Trophoblast cell (in vitro differentiated cells and primary cell): ENCODE measurements around the gene FBP1.

Experiments
- DNase-seq, 2 donors: peaks; one replicate each; pipeline ENCODE4 v3.0.0-alpha.2; 2016
- H2AFZ ChIP-seq: 2 replicates; pipeline ENCODE4 v1.6.1; 2013; ENCODE audit warnings: low read length, moderate library complexity, mild to moderate bottlenecking; ENCODE audit not compliant: insufficient read depth, poor library complexity
- H2AK5ac ChIP-seq: 2 replicates; pipeline ENCODE4 v1.6.1; 2013; ENCODE audit warnings: mild to moderate bottlenecking, low read length
- H2BK120ac ChIP-seq: 2 replicates; pipeline ENCODE4 v1.6.1; 2013; ENCODE audit warnings: low read length, mild to moderate bottlenecking, moderate library complexity; ENCODE audit not compliant: insufficient read depth, poor library complexity
- H2BK12ac ChIP-seq: 2 replicates; pipeline ENCODE4 v1.6.1; 2013; ENCODE audit warnings: mild to moderate bottlenecking, low read length, moderate library complexity
- H2BK5ac ChIP-seq: 2 replicates; pipeline ENCODE4 v1.6.1; 2013; ENCODE audit warnings: low read length, low read depth, moderate library complexity, mild to moderate bottlenecking; ENCODE audit not compliant: poor library complexity
- H3K14ac ChIP-seq: 2 replicates; pipeline ENCODE4 v1.6.1; 2013; ENCODE audit warnings: mild to moderate bottlenecking, low read length
- H3K18ac ChIP-seq: 2 replicates; pipeline ENCODE4 v1.6.1; 2013; ENCODE audit warnings: mild to moderate bottlenecking, low read length
- H3K23ac ChIP-seq: 2 replicates; pipeline ENCODE4 v1.6.1; 2013; ENCODE audit warnings: low read length
- H3K27ac ChIP-seq: 2 replicates; pipeline ENCODE4 v1.5.1; 2013; ENCODE audit warnings: low read depth, mild to moderate bottlenecking, inconsistent platforms, low read length, moderate library complexity
- H3K27me3 ChIP-seq: 2 replicates; pipeline ENCODE4 v1.6.1; 2013; ENCODE audit warnings: inconsistent platforms, mild to moderate bottlenecking, low read length, moderate library complexity; ENCODE audit not compliant: insufficient read depth
- H3K36me3 ChIP-seq, 2 experiments: 1 replicate in 1 of 2; 2 replicates in 1 of 2; pipeline ENCODE4 v1.6.1; 2013; ENCODE audit warnings: low read length in 2 of 2, mild to moderate bottlenecking in 2 of 2, moderate library complexity in 1 of 2; ENCODE audit not compliant: insufficient read depth in 2 of 2, control insufficient read depth in 1 of 2
- H3K4ac ChIP-seq: 2 replicates; pipeline ENCODE4 v1.6.1; 2013; ENCODE audit warnings: low read depth, mild to moderate bottlenecking, low read length, moderate library complexity
- H3K4me1 ChIP-seq, 2 experiments: 1 replicate in 1 of 2; 2 replicates in 1 of 2; pipeline ENCODE4 v1.6.1; 2013; ENCODE audit warnings: low read length in 2 of 2, mild to moderate bottlenecking in 2 of 2, moderate library complexity in 1 of 2; ENCODE audit not compliant: insufficient read depth in 2 of 2, control insufficient read depth in 1 of 2
- H3K4me2 ChIP-seq: 2 replicates; pipeline ENCODE4 v1.6.1; 2013; ENCODE audit warnings: inconsistent platforms, mild to moderate bottlenecking, low read length, moderate library complexity
- H3K4me3 ChIP-seq: 2 replicates; pipeline ENCODE4 v1.5.1; 2013; ENCODE audit warnings: mild to moderate bottlenecking, low read depth, low read length, inconsistent platforms
- H3K79me1 ChIP-seq: one replicate; pipeline ENCODE4 v1.6.1; 2013; ENCODE audit warnings: low read length
- H3K79me2 ChIP-seq: 2 replicates; pipeline ENCODE4 v1.6.1; 2013; ENCODE audit warnings: low read length, mild to moderate bottlenecking; ENCODE audit not compliant: control insufficient read depth, insufficient read depth, poor library complexity
- H3K9ac ChIP-seq: 2 replicates; pipeline ENCODE4 v1.6.1; 2013; ENCODE audit warnings: mild to moderate bottlenecking, low read length
- H3K9me3 ChIP-seq: 2 replicates; pipeline ENCODE4 v1.6.1; 2013; ENCODE audit warnings: low read depth, mild to moderate bottlenecking, control low read depth, inconsistent platforms, low read length; ENCODE audit not compliant: insufficient read depth
- H4K12ac ChIP-seq: 2 replicates; pipeline ENCODE4 v1.6.1; 2013; ENCODE audit warnings: low read depth, mild to moderate bottlenecking, low read length, moderate library complexity
- H4K8ac ChIP-seq: 2 replicates; pipeline ENCODE4 v1.6.1; 2013; ENCODE audit warnings: low read depth, mild to moderate bottlenecking, low read length, moderate library complexity
- H4K91ac ChIP-seq: one replicate; pipeline ENCODE4 v1.6.1; 2013; ENCODE audit warnings: low read depth, mild to moderate bottlenecking, low read length, moderate library complexity
- WGBS: extraction: QIAGEN DNeasy Blood & Tissue Kit; methylation state at CpG from one replicate; pipeline ENCODE4 v1.1.7; 2013; ENCODE audit warnings: missing lambda C conversion rate; ENCODE audit not compliant: insufficient read length, insufficient coverage; ENCODE audit errors: extremely low coverage; 5-methylcytosine and 5-hydroxymethylcytosine counted together

FBP1 gene

GRCh38 chr9:94668418-94668927, 29.2 kb upstream of the FBP1 start:
- Histone ChIP-seq H2BK5ac (no peak overlapping the region), H3K27me3 (no peaks in the 10 kb centered on the region), H2AK5ac (no peak overlapping the region), H3K18ac (no peak overlapping the region), H3K23ac (no peak overlapping the region), H2AFZ (no peak overlapping the region), H3K9ac (no peak overlapping the region), H4K12ac (no peak overlapping the region), H3K9me3 (no peaks in the 10 kb centered on the region), H3K79me2 (no peaks in the 10 kb centered on the region), H3K4me2 (no peak overlapping the region), H3K4me3 (no peak overlapping the region), H3K4ac (no peak overlapping the region), H3K14ac (no peak overlapping the region), H2BK12ac (no peak overlapping the region), H4K91ac (no peak overlapping the region), H3K4me1 (no peaks in the 10 kb centered on the region), H3K27ac (no peak overlapping the region), H2BK120ac (no peak overlapping the region), H3K36me3 (no peaks in the 10 kb centered on the region), H4K8ac (no peak overlapping the region), H3K79me1 (no peaks in the 10 kb centered on the region)
- DNase-seq = no peak
- no CpG with 5 or more reads among the region's 6 CpGs for WGBS

DNA sequence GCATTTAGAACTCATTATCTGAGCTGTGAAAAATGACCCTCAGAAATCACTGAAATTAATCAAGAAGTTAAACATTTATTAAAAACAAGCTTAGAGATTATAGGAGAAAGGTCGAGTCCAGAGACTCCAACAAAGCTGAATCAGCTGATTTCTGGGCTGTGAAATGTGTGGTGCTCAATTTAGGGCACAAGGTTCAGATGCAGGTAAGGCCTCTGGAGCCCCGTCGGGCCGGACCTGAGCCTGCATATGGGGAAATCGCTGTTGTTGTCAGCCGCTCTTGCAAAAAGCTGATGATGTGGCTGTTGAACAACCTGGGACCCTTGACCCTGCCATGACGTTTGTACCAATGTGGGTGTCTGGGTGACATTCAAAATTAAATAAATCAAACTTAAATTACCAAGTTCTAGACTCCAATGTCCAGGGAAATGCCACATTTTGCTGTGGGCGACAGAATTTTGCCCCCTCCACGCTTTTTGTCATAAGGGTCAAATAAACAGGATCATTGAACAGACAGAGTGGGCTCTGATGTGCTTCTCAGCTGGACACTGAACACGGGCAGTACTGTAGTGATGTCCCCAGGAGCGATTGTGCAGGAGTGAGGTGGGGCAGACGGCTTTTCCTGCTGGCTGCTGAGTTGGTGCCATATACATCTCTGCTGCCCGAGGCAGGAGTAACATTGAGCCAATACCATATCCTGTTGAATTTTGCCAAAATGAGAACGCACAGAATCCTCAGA, 27.2 kb upstream of the FBP1 start:
- H3K4me3 ChIP-seq = no peak overlapping the region
- H3K4me2 ChIP-seq = no peak overlapping the region
- no peak overlapping the region for H2BK5ac ChIP-seq
- H2AK5ac ChIP-seq = no peak overlapping the region
- no peak overlapping the region for H4K12ac ChIP-seq
- H4K8ac ChIP-seq = no peak overlapping the region
- H3K27ac ChIP-seq = no peak overlapping the region
- no peaks in the 10 kb centered on the region for H3K9me3 ChIP-seq
- no peak overlapping the region for H3K9ac ChIP-seq
- no peaks in the 10 kb centered on the region for H3K36me3 ChIP-seq
- no peak overlapping the region for H2AFZ ChIP-seq
- no peaks in the 10 kb centered on the region for H3K27me3 ChIP-seq
- WGBS = no CpG with 5 or more reads among the region's 14 CpGs
- H3K79me2 ChIP-seq = no peaks in the 10 kb centered on the region
- H4K91ac ChIP-seq = no peak overlapping the region
- DNase-seq = no peak
- no peak overlapping the region for H3K14ac ChIP-seq
- H3K23ac ChIP-seq = no peak overlapping the region
- no peak overlapping the region for H2BK120ac ChIP-seq
- H3K4me1 ChIP-seq = no peaks in the 10 kb centered on the region
- H3K79me1 ChIP-seq = no peaks in the 10 kb centered on the region
- H3K18ac ChIP-seq = no peak overlapping the region
- H2BK12ac ChIP-seq = no peak overlapping the region
- H3K4ac ChIP-seq = no peak overlapping the region

- no peak overlapping the region for H4K12ac ChIP-seq
- no peak overlapping the region for H2BK5ac ChIP-seq
- H2AK5ac ChIP-seq = no peak overlapping the region
- H3K18ac ChIP-seq = no peak overlapping the region
- H4K8ac ChIP-seq = no peak overlapping the region
- no peak overlapping the region for H3K23ac ChIP-seq
- H3K36me3 ChIP-seq = no peaks in the 10 kb centered on the region
- no peaks in the 10 kb centered on the region for H3K79me1 ChIP-seq
- no peak overlapping the region for H2BK12ac ChIP-seq
- no peaks in the 10 kb centered on the region for H3K9me3 ChIP-seq
- no peak overlapping the region for H3K4me2 ChIP-seq
- no peak overlapping the region for H2AFZ ChIP-seq
- no peak overlapping the region for H2BK120ac ChIP-seq
- no peak overlapping the region for H3K27ac ChIP-seq
- no peak overlapping the region for H3K4ac ChIP-seq
- no peak for DNase-seq
- WGBS = no CpG with 5 or more reads among the region's 3 CpGs
- H3K9ac ChIP-seq = no peak overlapping the region
- H3K27me3 ChIP-seq = no peaks in the 10 kb centered on the region
- no peak overlapping the region for H4K91ac ChIP-seq
- H3K14ac ChIP-seq = no peak overlapping the region
- H3K4me1 ChIP-seq = no peaks in the 10 kb centered on the region
- H3K4me3 ChIP-seq = no peak overlapping the region
- no peaks in the 10 kb centered on the region for H3K79me2 ChIP-seq
Observed at GRCh38 chr9:94665613-94666012, 26.3 kb upstream of the FBP1 start.

GRCh38 chr9:94664801-94665200, 25.5 kb upstream of the FBP1 start:
- no CpG with 5 or more reads among the region's 2 CpGs for WGBS

More at GRCh38 chr9:94664801-94665200, 25.5 kb upstream of the FBP1 start:
- Histone ChIP-seq H3K36me3 (no peaks in the 10 kb centered on the region), H4K12ac (no peak overlapping the region), H2AFZ (no peak overlapping the region), H3K18ac (no peak overlapping the region), H4K91ac (no peak overlapping the region), H2AK5ac (no peak overlapping the region), H3K9me3 (no peaks in the 10 kb centered on the region), H3K79me1 (no peaks in the 10 kb centered on the region), H3K4ac (no peak overlapping the region), H3K27ac (no peak overlapping the region), H3K4me1 (no peaks in the 10 kb centered on the region), H2BK5ac (no peak overlapping the region), H3K14ac (no peak overlapping the region), H3K27me3 (no peaks in the 10 kb centered on the region), H4K8ac (no peak overlapping the region), H3K9ac (no peak overlapping the region), H2BK120ac (no peak overlapping the region), H3K4me3 (no peak overlapping the region), H3K4me2 (no peak overlapping the region), H3K23ac (no peak overlapping the region), H3K79me2 (no peaks in the 10 kb centered on the region), H2BK12ac (no peak overlapping the region)
- DNase-seq = no peak
